SW 1271 (cell line): Measurements from ENCODE around the gene L1TD1.
"Not testable (repeated sequence)": the region's sequence is repeated elsewhere in the genome, so short reads cannot be mapped to it uniquely, and the experiment has no call there.

Experiments
- DNase-seq, 2 experiments: peaks; one replicate each; lab custom pipeline; 2025; lab: John Stamatoyannopoulos, UW

Gene L1TD1

DNA sequence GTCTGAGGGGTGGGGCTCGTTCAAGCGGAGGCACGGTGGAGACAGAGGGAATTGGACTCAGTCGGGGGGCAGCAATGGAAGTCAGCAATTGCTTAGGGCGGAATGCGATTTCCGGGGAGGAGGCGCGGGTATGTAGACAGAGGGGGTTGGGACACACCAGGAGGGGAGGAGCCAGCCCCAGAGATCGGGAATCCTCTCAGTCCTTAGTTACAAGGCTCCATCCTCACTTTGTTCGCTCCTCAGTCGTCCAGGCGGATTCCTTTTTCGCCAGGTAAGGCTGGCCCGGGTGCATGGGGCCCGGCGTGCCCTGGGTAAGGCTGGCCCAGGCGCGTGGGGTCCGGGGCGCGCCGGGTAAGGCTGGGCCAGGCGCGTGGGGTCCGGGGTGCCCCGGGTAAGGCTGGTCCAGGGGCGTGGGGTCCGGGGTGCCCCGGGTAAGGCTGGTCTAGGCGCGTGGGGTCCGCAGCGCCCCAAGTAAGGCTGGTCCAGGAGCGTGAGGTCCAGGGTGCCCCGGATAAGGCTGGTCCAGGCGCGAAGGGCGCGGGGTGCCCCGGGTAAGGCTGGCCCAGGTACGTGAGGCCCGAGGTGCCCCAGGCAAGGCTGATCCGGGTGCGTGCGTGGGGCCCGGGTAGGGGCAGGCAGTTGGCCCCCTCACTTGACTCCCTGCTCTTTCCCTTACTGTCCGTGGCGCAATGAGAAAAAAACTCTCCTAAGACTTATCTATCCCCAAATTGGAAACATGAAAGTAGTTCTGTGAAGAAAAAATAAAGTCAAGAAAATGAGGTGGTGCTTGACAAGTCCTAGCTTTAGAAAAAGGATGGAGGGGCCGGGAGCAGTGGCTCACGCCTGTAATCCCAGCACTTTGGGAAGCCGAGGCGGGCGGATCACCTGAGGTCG is at the start of gene L1TD1:
L1TD1 (plus strand) TSS at position 199 of the 894 bp plus-strand sequence. CDS start 11,780 bp downstream, outside the sequence.
- DNase-seq = no peak

GRCh38 chr1:62159940-62160348 is 34.7 kb upstream of the L1TD1 start:
- no peak for DNase-seq

DNA sequence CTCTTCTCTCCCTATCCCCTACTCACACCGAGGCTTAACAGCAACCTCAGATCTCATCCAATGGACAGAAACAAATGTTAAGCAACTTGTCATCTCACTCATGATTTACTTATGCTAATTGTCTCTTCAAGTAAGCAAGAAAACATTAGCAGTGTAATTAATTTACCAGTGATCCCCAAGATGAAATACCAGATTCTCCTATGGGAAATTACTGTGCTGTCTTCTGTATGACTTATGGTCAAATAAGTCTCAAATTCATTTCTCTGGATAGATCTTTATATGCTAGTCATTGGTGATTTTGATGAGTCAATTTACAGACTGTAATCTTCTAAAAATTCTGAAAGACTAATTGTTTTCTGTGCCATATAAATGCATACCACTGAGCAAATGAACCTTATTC is 32.9 kb upstream of the L1TD1 start:
- no peak for DNase-seq

DNA sequence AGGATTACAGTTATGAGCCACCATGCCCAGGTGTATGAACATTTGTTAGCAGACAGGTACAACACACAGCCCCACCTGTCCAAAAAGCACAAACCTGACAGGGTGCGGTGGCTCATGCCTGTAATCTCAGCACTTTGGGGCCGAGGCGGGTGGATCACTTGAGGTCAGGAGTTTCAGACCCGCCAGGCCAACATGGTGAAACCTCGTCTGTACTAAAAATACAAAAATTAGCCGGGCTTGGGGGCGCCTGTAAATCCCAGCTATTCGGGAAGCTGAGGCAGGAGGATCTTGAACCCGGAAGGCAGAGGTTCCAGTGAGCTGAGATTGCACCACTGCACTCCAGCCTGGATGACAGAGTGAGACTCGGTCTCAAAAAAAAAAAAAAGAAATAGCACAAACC is 24.3 kb upstream of the L1TD1 start:
- not testable (repeated sequence) for DNase-seq

GRCh38 chr1:62175568-62176179 is 19.0 kb upstream of the L1TD1 start:
- peak in 1 of 2 experiments; percentile 25 for DNase-seq

- DNase-seq = no peak
Measured at GRCh38 chr1:62176597-62177312, 17.9 kb upstream of the L1TD1 start.

DNA sequence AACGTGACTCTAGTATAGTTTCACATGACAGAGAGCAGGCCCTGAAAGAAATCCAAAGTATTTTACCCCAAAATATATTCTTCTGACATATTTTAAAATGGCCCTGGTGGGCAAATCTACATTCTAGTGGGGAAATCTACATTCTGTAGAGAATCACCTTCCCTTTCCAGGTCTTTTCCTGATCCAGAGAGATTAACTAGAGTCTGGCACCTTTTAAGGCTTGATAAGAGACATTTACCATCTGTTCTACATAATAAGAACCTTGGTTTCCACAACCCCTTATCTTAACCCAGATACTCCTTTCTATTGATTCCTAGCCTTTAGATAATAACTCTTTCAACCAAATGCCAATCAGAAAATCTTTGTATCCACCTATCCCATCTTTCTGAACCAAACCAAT is 17.0 kb upstream of the L1TD1 start:
- DNase-seq = no peak

GRCh38 chr1:62178372-62178771 is 16.3 kb upstream of the L1TD1 start:
- DNase-seq = no peak

- not testable (repeated sequence) for DNase-seq
Measured at GRCh38 chr1:62180054-62180453, 14.6 kb upstream of the L1TD1 start.

- DNase-seq = no peak
Measured at GRCh38 chr1:62180639-62181038, 14.0 kb upstream of the L1TD1 start.

DNA sequence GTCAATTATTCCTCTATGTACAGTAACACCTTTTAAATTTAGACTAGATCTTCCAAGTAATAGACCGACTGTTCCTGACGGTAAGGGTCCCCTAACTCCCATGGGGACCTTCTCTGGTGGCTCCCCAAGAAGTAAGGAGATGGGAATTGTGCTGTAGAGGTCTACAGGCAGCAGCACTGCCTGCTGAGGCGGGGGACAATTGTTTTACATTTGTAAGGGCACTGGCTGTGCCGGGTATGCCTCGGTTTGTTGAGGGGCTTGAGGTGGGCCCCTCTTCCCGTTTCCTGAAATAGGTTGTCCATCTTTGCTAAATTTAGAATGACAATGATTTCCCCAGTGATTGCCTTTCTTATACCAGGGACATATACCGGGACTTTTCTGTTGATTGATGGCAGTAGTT is 13.1 kb upstream of the L1TD1 start:
- no peak for DNase-seq

DNA sequence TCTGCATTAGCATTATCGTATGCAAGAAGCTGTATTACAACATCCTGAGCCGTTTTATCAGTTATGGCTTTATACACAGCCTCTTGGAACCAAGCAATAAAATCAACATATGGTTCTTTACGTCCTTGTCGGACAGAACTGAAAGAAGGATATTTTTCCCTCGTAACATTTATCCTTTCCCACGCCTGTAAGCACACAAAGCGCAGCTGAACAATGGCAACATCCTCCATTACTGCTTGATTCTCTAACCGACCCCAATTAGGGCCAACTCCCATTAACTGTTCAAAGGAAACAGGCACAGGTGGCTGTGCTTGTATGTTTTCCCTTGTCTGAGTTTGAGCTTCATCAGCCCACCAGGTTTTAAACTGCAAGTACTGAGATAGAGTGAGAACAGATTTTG is 12.5 kb upstream of the L1TD1 start:
- not testable (repeated sequence) for DNase-seq

GRCh38 chr1:62183164-62184020 is 11.3 kb upstream of the L1TD1 start:
- DNase-seq = not testable (repeated sequence)

DNA sequence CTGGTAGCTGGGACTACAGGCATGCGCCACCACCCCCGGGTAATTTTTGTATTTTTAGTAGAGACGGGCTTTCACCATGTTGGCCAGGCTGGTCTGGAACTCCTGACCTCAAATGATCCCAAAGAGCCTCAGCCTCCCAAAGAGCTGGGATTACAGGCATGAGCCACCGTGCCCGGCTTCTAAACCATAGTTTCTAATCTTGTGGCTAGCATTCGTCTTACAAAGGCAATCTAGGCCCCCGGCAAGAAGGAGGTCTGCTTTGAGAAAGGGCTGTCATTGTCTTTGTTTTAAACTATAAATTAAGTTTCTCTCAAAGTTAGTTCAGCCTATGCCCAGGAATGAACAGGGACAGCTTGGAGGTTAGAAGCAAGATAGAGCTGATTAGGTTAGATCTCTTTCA is 10.3 kb upstream of the L1TD1 start:
- no peak for DNase-seq

DNA sequence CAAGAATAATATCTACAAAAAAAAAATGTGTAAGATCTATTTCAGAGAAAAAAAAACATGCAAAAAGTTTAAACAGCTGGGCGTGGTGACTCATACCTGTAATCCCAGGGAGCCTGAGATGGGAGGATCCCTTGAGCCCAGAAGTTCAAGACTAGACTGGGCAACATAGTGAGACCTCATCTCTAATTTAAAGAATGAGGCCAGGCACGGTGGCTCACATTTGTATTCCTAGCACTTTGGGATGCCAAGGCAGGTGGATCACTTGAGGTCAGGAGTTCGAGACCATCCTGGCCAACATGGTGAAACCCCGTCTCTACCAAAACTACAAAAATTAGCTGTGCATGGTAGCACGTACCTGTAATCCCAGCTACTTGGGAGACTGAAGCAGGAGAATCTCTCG is 9.4 kb upstream of the L1TD1 start:
- not testable (repeated sequence) for DNase-seq

GRCh38 chr1:62185677-62186076 is 9.0 kb upstream of the L1TD1 start:
- no peak for DNase-seq

- no peak for DNase-seq
Measured at GRCh38 chr1:62187548-62187947, 7.1 kb upstream of the L1TD1 start.

GRCh38 chr1:62188111-62188510 is 6.5 kb upstream of the L1TD1 start:
- no peak for DNase-seq

- no peak for DNase-seq
Measured at GRCh38 chr1:62196086-62196690, 1.5 kb downstream of the L1TD1 start.

DNA sequence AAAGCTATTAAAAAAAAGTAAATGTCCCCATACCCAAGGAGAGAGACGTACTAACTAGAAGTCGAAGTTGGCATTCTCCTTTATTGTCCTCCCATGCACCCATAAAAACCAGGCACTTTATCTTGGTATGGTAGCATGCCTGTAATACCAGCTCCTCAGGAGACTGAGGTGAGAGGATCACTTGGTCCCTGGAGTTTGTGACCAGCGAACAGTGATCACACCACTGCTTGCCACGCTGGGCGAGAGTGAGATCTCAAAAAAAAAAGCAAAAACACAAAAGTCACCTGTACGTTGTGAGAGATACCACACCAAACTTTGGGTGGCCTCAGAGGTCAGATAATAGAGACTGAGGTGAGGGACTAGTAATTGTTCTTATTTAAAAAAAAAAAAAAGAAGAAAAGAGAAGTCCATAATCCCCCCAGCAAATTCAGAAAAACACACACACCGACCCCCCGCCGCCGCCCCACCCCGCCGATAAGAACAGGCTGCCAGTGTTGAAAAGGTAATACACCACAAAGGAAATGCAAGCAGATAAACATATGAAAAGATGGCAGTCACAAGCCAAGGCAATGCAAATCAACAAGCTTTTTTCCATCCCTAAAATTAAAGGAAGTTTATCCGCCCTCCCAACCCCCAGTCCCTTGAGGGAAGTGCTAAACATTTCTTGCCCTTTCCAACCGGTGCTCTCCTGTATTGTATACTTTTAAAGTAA is 3.6 kb downstream of the L1TD1 start:
- no peak for DNase-seq

DNA sequence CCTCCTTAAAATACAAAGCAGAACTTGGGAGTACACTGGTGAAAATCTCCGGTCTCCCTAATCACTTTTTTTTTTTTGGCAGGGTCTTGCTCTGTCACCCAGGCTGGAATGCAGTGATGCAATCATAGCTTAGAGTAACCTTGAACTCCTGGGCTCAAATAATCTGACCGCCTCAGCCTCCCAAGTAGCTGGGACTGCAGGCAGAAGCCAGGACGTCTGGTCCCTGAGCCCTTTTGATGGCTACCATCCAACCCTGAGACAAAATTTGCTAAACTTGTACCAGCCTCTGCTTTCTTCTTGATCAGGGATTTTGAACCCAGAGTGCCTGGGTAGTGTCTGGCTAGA is 4.1 kb downstream of the L1TD1 start:
- DNase-seq = no peak
